Osteocyte (in vitro differentiated cells): ENCODE measurements around the gene CDH4. TPM values are rescaled to one million over a fixed set of nuclear protein-coding genes. Genes with fewer than 3 reads are reported as not detected.

Source experiments
- DNase-seq: peaks from one replicate; pipeline ENCODE4 v3.0.0; 2021; ENCODE audit warnings: mixed read lengths; ENCODE audit not compliant: unreplicated experiment; ENCODE audit errors: extremely low spot score
- H3K27ac Mint-ChIP-seq: one replicate; pipeline ENCODE4 v1.8.0; 2021; ENCODE audit warnings: mild to moderate bottlenecking, mixed read lengths; ENCODE audit not compliant: unreplicated experiment
- H3K27me3 Mint-ChIP-seq: one replicate; pipeline ENCODE4 v1.8.0; 2021; ENCODE audit warnings: mixed read lengths; ENCODE audit not compliant: unreplicated experiment
- H3K36me3 Mint-ChIP-seq: one replicate; pipeline ENCODE4 v1.8.0; 2021; ENCODE audit warnings: mixed read lengths; ENCODE audit not compliant: unreplicated experiment
- H3K4me1 Mint-ChIP-seq: one replicate; pipeline ENCODE4 v1.8.0; 2021; ENCODE audit warnings: mixed read lengths; ENCODE audit not compliant: unreplicated experiment
- H3K4me3 Mint-ChIP-seq: one replicate; pipeline ENCODE4 v1.8.0; 2021; ENCODE audit warnings: mild to moderate bottlenecking, moderate library complexity, mixed read lengths; ENCODE audit not compliant: unreplicated experiment
- H3K9me3 Mint-ChIP-seq: one replicate; pipeline ENCODE4 v1.8.0; 2021; ENCODE audit warnings: mixed read lengths; ENCODE audit not compliant: unreplicated experiment
- total RNA-seq: library from RNA; stranded (reverse); gene quantifications from 2 replicates; pipeline ENCODE4 v1.2.1, GENCODE V29; 2021
- TF ChIP-seq, protein P1 (sequence below): fragments of 200-600 bp; sonication (generic); IDR thresholded peaks from 2 replicates; pipeline ENCODE4 v1.5.0; 2021; ENCODE audit warnings: antibody characterized with exemption, mild to moderate bottlenecking, moderate library complexity

Gene CDH4
- total RNA-seq, 1 donor from 2014 or later: 1.3 TPM

GRCh38 chr20:61879694-61880093 is 627.6 kb downstream of the CDH4 start:
- H3K27me3 Mint-ChIP-seq: no peaks in the 10 kb centered on the region

DNA sequence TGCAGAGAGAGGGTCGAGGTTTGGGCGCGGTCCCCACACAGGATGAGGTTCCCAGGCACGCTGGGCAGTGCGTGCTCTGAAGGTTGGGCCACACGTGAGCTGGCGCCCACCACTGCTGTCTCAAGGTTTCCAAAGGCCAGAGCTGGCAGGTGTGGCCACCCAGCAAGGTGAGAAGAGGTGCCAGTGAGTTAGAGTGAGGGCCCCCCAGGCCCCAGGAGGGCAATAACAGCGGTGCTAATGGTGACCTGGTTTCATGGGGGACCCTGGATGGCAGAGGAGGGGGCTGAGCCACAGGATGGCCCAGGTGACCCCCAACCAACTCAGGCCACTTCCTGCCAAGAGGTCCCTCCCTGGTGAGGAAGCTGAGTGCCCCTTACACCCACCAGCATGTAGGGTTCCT is 628.6 kb downstream of the CDH4 start:
- no peak overlapping the region for H3K27ac Mint-ChIP-seq
- no peaks in the 10 kb centered on the region for H3K36me3 Mint-ChIP-seq
- no peaks in the 10 kb centered on the region for H3K27me3 Mint-ChIP-seq
- TF ChIP-seq, protein P1, sequence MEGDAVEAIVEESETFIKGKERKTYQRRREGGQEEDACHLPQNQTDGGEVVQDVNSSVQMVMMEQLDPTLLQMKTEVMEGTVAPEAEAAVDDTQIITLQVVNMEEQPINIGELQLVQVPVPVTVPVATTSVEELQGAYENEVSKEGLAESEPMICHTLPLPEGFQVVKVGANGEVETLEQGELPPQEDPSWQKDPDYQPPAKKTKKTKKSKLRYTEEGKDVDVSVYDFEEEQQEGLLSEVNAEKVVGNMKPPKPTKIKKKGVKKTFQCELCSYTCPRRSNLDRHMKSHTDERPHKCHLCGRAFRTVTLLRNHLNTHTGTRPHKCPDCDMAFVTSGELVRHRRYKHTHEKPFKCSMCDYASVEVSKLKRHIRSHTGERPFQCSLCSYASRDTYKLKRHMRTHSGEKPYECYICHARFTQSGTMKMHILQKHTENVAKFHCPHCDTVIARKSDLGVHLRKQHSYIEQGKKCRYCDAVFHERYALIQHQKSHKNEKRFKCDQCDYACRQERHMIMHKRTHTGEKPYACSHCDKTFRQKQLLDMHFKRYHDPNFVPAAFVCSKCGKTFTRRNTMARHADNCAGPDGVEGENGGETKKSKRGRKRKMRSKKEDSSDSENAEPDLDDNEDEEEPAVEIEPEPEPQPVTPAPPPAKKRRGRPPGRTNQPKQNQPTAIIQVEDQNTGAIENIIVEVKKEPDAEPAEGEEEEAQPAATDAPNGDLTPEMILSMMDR: no peak
- no peak overlapping the region for H3K4me3 Mint-ChIP-seq
- peaks cover 3% of the 10 kb centered on the region for H3K4me1 Mint-ChIP-seq
- no peak for DNase-seq
- H3K9me3 Mint-ChIP-seq: no peaks in the 10 kb centered on the region

More at GRCh38 chr20:61879694-61880093, 627.6 kb downstream of the CDH4 start:
- H3K9me3 Mint-ChIP-seq: no peaks in the 10 kb centered on the region
- H3K36me3 Mint-ChIP-seq: no peaks in the 10 kb centered on the region
- no peak for DNase-seq
- no peak overlapping the region for H3K27ac Mint-ChIP-seq
- H3K4me1 Mint-ChIP-seq: peaks cover 3% of the 10 kb centered on the region
- no peak overlapping the region for H3K4me3 Mint-ChIP-seq
- TF ChIP-seq, protein P1: no peak

DNA sequence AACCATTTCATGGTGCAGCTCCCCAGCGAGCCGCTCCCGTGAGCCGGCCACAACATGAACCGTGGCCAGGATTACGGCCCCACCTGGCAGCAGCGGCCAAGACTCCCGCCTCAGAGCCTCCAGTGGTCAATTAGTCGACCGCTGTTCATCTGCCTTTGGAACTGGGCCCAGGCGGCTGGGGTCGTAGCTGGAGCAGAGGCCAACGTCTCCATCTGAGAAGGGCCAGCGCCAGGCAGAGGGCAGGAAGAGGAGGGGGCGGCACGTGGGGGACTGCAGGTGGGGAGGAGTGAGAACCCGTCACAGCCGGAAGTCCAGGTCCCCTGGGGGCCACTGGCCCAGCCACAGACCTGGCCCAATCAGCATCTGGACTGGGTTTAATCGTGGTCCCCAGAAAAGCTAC is 629.4 kb downstream of the CDH4 start:
- H3K4me1 Mint-ChIP-seq: peaks cover 3% of the 10 kb centered on the region
- no peak overlapping the region for H3K4me3 Mint-ChIP-seq
- H3K27me3 Mint-ChIP-seq: no peaks in the 10 kb centered on the region

GRCh38 chr20:61881861-61882260 is 629.8 kb downstream of the CDH4 start:
- Mint-ChIP-seq H3K4me3 (no peak overlapping the region), H3K27ac (no peak overlapping the region), H3K4me1 (peaks cover 3% of the 10 kb centered on the region), H3K9me3 (no peaks in the 10 kb centered on the region), H3K27me3 (no peaks in the 10 kb centered on the region), H3K36me3 (no peaks in the 10 kb centered on the region)
- DNase-seq: no peak
- TF ChIP-seq, protein P1: no peak

More for the DNA sequence above, 629.4 kb downstream of the CDH4 start:
- H3K9me3 Mint-ChIP-seq: no peaks in the 10 kb centered on the region
- DNase-seq: no peak
- no peak overlapping the region for H3K27ac Mint-ChIP-seq
- no peaks in the 10 kb centered on the region for H3K36me3 Mint-ChIP-seq
- TF ChIP-seq, protein P1: no peak

DNA sequence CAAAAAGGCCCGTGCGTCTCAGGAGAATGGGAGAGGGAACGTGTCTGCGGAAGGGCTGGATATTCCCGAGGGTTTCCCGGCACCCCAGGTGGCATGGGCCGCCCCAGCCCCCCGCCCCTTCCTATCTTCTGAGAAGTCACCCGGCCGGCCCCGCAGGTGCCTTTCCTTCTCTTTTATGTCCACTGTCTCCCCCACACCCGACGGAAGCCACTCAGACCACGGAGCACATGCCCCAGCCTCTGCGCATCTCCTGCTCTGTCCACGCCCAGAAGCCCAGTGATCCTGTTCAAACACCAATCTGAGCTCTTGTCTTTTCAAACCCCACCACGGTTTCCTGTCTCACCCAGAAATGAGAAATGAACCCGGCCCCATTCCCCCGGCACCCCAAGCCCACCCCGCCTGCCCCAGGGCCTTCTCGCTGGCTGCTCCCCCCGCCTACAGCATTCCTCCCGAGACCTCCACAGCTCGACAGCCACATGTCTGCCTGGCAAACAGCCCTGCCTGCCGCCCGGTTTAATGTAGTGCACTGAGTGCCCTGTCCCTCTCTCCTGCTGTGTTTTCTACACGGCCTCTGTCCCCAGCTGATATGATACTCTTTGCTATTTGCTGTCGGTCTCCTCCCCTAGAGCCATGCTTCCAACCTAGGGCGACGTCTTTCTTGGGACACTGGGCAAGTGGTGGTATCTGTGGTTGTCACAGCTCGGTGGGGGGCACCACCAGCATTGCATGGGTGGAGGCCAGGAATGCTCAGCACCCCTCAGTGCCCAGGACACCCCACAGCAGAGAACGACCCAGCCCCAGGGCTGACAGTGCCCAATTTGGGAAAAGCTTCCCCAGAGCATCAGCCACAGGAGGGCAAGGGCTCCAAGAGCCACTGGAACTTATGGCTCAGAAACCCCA is 630.9 kb downstream of the CDH4 start:
- Mint-ChIP-seq H3K4me1 (peaks cover 3% of the 10 kb centered on the region), H3K27me3 (no peaks in the 10 kb centered on the region), H3K27ac (no peak overlapping the region), H3K36me3 (no peaks in the 10 kb centered on the region), H3K4me3 (no peak overlapping the region), H3K9me3 (no peaks in the 10 kb centered on the region)
- DNase-seq: no peak
- TF ChIP-seq, protein P1: no peak
